ENCODE results near the gene SRGAP1.
A peak's percentile ranks its signal among the peaks of the same experiment; 100 is the strongest.

Gene SRGAP1

GRCh38 chr12:64039281-64039871 is 194.9 kb downstream of the SRGAP1 start:
- H3K9me3 ChIP-seq (ENCODE audit: control insufficient read depth, insufficient read depth, low read depth, low read length): no peaks in the 10 kb centered on the region
- ChIA-PET CTCF (no interaction called here), POLR2A (no interaction called here)
- no peaks in the 10 kb centered on the region; a peak in 1 of 3 replicates for H3K36me3 ChIP-seq (ENCODE audit: control insufficient read depth in 2 of 2, insufficient read depth in 1 of 2, low read length in 2 of 2)
- 0 out of 2 replicates have a peak, but pooled peaks have one; percentile 5 for TF ChIP-seq PRDM1 (tag by site-specific recombination; IDR thresholded peaks at IDR 0.05)
- peak; percentile 67; the same call in 1 of the 2 replicates for TF ChIP-seq WT1 (tag by site-specific recombination; IDR thresholded peaks at IDR 0.05)
- TF ChIP-seq ZNF16 (tag by site-specific recombination; IDR thresholded peaks at IDR 0.05; ENCODE audit: low read depth): no peak
- TF ChIP-seq, protein P1, sequence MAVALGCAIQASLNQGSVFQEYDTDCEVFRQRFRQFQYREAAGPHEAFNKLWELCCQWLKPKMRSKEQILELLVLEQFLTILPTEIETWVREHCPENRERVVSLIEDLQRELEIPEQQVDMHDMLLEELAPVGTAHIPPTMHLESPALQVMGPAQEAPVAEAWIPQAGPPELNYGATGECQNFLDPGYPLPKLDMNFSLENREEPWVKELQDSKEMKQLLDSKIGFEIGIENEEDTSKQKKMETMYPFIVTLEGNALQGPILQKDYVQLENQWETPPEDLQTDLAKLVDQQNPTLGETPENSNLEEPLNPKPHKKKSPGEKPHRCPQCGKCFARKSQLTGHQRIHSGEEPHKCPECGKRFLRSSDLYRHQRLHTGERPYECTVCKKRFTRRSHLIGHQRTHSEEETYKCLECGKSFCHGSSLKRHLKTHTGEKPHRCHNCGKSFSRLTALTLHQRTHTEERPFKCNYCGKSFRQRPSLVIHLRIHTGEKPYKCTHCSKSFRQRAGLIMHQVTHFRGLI (tag by site-specific recombination; IDR thresholded peaks at IDR 0.05): no peak
- TF ChIP-seq ZNF138 (tag by site-specific recombination; IDR thresholded peaks at IDR 0.05; ENCODE audit: borderline replicate concordance): no peak
- 0 out of 2 replicates have a peak, but pooled peaks have one; percentile 12 for TF ChIP-seq ZBTB17 (tag by site-specific recombination; IDR thresholded peaks at IDR 0.05)
- TF ChIP-seq, protein P2, sequence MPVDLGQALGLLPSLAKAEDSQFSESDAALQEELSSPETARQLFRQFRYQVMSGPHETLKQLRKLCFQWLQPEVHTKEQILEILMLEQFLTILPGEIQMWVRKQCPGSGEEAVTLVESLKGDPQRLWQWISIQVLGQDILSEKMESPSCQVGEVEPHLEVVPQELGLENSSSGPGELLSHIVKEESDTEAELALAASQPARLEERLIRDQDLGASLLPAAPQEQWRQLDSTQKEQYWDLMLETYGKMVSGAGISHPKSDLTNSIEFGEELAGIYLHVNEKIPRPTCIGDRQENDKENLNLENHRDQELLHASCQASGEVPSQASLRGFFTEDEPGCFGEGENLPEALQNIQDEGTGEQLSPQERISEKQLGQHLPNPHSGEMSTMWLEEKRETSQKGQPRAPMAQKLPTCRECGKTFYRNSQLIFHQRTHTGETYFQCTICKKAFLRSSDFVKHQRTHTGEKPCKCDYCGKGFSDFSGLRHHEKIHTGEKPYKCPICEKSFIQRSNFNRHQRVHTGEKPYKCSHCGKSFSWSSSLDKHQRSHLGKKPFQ (tag by site-specific recombination; IDR thresholded peaks at IDR 0.05): no peak
- TF ChIP-seq ZNF335 (tag by site-specific recombination; conservative IDR thresholded peaks at IDR 0.05): no peak
- TF ChIP-seq ZNF114 (tag by site-specific recombination; IDR thresholded peaks at IDR 0.05): no peak
- no peak for TF ChIP-seq ZXDB (tag by site-specific recombination; IDR thresholded peaks at IDR 0.05)
- TF ChIP-seq HIC1 (tag by site-specific recombination; IDR thresholded peaks at IDR 0.05): no peak
- TF ChIP-seq ZNF24 (tag by site-specific recombination; IDR thresholded peaks at IDR 0.05): no peak
- TF ChIP-seq ZNF121 (tag by site-specific recombination; IDR thresholded peaks at IDR 0.05): no peak
- no peak for TF ChIP-seq AEBP2 (tag by site-specific recombination; IDR thresholded peaks at IDR 0.05; ENCODE audit: borderline replicate concordance)
- no peak for TF ChIP-seq TRIM28 (IDR thresholded peaks at IDR 0.05; ENCODE audit: borderline replicate concordance, low read length)
- TF ChIP-seq ZNF10 (tag by site-specific recombination; IDR thresholded peaks at IDR 0.05): no peak
- TF ChIP-seq ZNF112 (tag by site-specific recombination; IDR thresholded peaks at IDR 0.05): no peak
- peak; percentile 54 for TF ChIP-seq ZSCAN4 (tag by site-specific recombination; IDR thresholded peaks at IDR 0.05)
- TF ChIP-seq ZNF701 (tag by site-specific recombination; IDR thresholded peaks at IDR 0.05): no peak
- H3K4me3 ChIP-seq (ENCODE audit: low read depth, low read length): no peak overlapping the region
- no peak overlapping the region for H3K27ac ChIP-seq (ENCODE audit: extremely low read depth, low read depth, low read length)
- H3K4me1 ChIP-seq (ENCODE audit: control insufficient read depth, insufficient read depth, low read length): peaks cover 7% of the 10 kb centered on the region
